Activated CD4-positive, CD25-positive, alpha-beta regulatory T cell treated with anti-CD3 and anti-CD28 coated beads, Interleukin-2, amount 50 U/mL, for 24 hours (primary cell): ENCODE data around the gene IL19.

Experiments
- ATAC-seq, 2 donors: fragments of 150-1000 bp; cut with Tn5 transposase; one replicate each; pipeline ENCODE4 v1.10.0; 2021; ENCODE audit warnings: mild to moderate bottlenecking in 1 of 2, moderate library complexity in 1 of 2

Gene IL19

DNA sequence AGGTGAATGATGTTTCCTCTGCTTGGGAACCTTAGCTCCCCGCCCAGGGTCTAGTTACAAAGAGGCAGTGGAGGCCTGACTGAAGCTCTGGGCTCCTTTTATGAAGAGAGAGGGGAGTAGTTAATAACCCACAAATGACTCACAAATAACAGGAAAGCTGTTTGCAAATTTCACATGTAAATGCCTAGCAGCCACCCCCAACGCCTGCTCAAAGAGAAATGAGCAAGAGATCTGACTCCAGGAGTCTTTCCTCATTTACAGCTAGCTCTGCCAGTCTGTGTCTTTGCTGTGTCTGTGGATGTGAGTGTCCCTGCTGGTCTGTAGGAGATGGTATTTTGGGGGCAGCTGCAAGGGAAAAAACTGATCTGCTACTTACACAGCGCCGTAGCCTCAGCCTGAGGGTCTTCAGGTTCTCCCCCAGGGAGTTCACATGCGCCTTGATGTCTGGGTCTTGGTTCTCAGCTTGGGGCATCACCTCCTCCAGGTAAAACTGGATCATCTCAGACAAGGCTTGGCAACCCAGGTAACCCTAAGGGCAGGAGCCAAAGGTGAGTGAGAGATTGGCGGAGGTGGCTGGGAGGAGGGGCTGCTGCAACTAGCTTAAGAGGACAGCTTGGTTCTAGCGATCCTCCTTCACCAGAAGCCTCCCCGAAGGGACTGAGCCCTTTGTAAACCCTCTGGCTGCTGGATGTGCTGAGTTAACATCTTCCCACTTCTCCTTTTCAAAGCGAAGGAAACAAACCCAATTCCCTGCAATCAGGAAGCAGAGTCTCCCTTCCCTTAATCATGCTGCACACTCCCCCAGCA, at the start of gene IL19:
Gene IL19, plus strand, starts transcription at position 243 of the 807 bp plus-strand sequence. CDS start 65,890 bp downstream, outside the sequence.
- ATAC-seq: peak; percentile 6 to 22

GRCh38 chr1:206721454-206721853, 49.1 kb upstream of the IL19 start:
- no peak for ATAC-seq

DNA sequence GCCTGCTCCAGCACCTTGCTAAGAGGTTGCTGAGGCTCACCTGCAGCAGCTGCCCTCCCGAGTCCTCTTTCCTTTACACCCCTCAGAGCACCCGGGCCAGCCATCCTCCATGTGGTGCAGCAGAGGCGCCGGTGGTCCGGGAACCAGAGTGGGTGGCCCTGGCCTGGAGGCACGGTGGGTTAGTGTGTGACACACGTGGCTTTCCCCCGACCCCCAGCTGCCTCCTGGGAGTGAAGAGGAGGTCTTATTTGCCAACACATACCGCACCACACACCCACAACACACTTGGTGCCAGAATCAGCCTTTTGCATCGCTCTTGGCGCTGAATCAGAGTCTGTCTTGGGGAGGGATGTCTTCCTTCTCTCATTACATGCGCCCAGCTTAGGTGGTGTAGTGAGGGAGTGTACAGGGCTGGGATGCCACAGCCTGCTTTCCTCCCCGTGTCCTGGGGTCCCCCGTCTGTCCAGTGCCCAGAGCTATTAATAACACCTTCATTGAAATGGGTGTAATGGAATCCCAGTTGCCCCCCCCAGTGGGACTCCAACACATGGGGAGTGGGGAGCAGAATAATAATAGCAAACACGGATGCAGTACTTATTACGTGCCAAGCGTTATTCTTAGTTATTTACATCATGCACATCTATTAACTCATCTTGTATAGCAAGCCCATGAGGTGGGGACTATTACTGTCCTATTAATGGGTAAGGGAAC, 47.7 kb upstream of the IL19 start:
- no peak for ATAC-seq

GRCh38 chr1:206723462-206723804, 47.1 kb upstream of the IL19 start:
- ATAC-seq: no peak

- ATAC-seq: no peak
These were observed 46.6 kb upstream of the IL19 start for GRCh38 chr1:206723805-206724472.

GRCh38 chr1:206725109-206725963, 45.2 kb upstream of the IL19 start:
- ATAC-seq: peak in 1 of 2 donors; percentile 42

DNA sequence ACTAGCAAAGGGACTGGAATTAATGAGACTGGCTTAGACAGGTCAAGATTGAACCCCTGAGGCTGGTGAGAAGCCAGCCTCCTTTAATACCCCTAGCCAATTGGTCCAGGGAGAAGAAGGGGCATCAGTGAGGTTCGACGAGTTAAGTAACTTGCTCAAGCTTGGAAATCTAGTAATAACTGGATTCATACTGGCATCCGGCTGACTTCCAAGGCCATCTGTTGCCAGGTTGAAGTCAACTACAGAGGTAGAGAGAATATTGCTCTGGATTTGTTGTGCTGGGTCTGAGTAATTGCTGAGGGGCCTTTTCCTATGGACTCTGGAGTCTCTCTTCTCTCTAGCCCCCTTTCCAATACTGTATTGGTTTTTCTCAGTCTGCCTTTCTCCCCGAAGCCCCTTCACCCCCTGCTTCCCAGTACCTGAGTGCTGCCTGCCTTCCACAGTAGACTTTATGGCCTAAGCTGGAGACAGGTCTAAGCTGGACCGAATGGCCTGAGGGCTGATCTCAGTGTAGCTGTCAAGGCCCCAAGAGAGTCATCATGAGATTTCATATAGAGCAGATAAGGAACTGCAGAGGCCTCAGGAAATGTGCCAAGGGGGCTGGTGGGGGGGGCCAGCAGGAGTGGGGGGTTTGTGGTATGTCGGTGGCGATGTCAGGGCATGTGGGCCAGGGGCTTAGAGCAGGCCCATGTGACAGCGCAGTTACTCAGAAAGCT, 42.4 kb upstream of the IL19 start:
- ATAC-seq: no peak

DNA sequence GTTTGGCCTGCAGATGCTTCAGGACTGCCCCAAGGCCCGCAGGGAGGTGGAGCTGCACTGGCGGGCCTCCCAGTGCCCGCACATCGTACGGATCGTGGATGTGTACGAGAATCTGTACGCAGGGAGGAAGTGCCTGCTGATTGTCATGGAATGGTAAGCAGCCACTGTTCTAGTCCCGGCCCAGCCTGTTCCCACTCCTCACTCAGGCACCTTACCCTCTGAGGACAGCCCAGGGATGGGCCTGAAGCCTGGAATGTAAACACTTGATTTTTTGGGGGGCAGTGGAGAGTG, 41.9 kb upstream of the IL19 start:
- ATAC-seq: no peak

GRCh38 chr1:206729050-206729449, 41.5 kb upstream of the IL19 start:
- no peak for ATAC-seq

DNA sequence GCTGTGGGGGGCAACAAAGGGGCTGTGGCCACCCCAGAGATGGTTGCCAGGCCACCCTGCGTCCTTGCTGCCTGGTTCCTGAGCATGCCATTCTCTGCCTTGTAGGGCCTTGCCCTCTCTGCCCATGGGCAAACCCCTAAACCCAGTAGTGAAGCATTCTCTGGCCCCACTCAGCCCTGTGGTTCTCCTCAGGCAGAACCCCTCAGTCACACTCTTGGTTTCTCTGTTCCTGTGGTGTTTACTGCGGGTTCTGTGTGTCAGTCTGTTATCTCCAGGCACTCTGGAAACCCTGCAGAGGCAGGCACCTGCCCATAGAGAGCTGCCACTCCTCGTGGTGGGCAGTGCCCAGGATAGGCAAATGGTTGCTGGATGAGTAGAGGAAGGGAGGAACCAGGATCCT, 41.1 kb upstream of the IL19 start:
- no peak for ATAC-seq

DNA sequence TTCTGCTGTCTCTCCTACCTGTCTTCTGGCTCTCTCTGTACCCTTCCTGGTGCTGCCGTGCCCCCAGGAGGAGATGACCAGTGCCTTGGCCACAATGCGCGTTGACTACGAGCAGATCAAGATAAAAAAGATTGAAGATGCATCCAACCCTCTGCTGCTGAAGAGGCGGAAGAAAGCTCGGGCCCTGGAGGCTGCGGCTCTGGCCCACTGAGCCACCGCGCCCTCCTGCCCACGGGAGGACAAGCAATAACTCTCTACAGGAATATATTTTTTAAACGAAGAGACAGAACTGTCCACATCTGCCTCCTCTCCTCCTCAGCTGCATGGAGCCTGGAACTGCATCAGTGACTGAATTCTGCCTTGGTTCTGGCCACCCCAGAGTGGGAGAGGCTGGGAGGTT, 38.1 kb upstream of the IL19 start:
- no peak for ATAC-seq

GRCh38 chr1:206732992-206733391, 37.6 kb upstream of the IL19 start:
- ATAC-seq: no peak

DNA sequence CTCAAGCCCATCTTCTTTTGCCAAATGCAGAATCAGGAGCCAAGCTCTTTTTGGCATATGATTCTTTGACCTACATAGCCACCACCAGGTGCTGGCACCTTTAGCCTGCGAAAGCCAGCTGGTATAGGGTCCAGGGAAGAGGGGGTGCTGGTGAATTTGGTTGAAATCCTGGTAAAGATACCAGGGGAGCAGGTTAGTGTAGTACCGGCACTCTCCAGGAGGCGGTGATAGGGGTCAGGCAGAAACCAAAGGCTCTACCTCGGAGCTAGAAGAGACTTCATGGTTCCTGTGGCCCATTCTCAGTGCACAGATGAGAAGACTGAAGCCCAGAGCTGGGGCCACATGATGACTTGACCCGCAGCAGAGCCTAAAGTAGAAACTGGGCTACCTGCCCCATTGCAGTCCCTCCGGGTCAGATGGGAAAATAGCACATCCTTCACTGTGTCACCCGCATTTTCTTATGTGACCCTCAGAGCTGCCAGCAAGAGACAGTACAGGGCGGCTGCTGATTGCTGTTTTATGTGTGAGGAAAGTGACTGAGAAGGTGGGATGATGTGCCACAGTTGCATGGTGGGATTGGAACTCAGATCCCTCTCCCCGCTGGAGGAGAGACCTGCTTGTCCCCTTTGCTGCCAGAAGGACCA, 36.0 kb upstream of the IL19 start:
- peak; percentile 63 to 66 for ATAC-seq

DNA sequence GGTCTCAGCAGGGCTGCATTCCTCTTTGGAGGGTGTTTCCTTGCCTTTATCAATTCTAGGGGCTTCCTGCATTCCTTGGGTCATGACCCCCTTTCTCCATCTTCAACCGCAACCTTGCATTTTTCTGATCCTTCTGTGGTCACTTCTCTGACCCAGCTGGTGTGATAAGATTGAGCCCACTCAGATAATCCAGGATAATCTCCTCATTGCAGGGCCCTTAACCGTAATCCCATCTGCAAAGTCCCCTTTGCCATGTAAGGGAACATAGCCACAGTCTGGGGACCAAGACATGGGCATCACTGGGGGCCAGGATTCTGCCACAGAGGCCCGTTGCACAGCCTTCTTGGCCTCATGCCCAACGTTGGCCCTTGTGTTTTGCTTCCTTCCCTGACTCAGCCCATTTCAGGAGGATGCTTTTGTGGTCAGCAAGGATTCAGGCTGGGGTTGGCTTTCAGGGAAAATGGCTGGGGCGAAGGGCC, 35.0 kb upstream of the IL19 start:
- no peak for ATAC-seq

GRCh38 chr1:206736878-206737728, 33.5 kb upstream of the IL19 start:
- ATAC-seq: no peak

- peak in 1 of 2 donors; percentile 26 for ATAC-seq
These were observed 32.8 kb upstream of the IL19 start for GRCh38 chr1:206737729-206738201.

DNA sequence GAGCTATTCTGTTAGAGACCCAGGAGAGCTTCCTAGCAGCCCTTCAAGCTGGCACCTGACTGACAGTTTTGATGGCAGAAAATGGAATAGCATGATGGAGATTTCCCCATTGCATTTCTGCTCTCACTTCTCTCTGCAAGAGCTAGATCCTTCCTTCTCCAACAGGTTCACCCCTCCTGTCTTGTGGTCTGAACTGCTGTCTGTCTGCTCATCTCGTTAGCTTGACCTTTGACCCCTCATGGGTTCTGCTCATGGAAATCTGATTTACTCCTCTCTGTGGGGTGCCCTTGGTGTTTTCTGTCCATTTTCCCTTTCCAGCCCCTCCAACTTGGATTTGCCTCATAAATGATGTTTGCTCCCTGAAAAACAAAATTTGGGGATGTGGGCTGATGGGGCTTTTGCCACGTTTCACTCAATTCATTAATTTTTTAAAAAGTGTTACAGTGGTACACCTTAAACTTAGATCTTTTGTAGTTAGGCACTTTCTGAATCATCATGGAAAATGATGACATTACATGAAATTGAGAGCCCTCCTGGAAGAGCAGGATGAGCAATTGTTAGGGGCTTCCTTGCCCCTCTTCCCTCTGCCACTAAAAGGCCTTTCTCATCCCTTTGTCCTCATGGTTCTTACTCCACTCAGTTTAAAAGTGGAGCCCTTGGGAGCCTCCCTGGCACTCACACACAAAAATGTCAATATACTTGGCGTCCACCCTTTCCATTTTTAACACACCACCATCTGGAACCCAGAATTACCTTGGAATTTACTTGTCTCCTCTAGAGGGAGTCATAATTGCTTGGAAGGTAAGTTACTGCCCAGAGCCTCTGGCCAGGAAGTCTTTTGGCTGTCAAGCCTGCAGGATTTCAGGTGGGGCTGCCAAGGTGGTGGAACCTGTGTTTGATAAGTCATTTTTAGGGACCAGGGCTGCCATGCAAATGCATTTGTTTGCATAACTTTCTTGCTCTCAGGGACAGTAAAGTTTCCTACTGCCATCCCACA, 31.9 kb upstream of the IL19 start:
- no peak for ATAC-seq

DNA sequence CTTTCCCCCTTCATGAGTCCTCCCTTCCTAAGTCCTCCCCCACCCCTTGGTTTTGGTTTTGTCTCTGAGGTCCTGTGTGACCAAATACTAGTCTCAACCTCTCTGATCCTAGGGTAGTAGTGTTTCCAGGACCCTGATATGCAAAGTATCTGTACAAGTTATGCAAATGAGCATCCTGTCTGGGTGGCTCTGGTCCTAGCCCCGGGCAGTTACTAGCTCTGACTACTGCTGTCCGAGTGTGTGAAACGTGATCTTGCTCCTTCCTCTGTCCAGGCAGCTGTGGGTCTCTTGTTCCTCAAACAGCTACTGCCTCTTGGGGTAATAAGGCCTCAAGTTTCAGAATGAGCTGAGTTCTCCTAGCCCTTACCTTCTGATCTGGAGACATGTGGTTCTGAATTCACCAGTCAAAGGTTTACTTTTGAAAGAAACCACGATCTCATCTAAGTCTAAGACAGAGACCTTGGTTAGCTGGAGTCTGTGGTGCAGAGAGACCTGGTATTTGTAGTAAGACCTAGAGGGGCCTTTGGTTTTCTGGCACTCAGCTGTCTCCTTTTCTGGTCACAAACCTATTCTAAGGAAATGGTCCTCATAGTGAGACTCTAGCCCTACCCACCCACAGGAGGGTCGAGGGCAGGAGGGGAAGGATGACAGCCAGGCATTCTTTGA, 31.0 kb upstream of the IL19 start:
- peak; percentile 78 to 84 for ATAC-seq
